IPS DF 6.9 (cell line): ENCODE data around the gene RETREG2.

Experiments used
- DNase-seq: peaks from one replicate; pipeline ENCODE4 v3.0.0-alpha.2; 2013; ENCODE audit warnings: low read depth, low spot score
- H3K27ac ChIP-seq: one replicate; pipeline ENCODE4 v1.5.1; 2013; ENCODE audit warnings: low read length, control low read depth
- H3K27me3 ChIP-seq: 2 replicates; pipeline ENCODE4 v1.6.1; 2013; ENCODE audit warnings: mild to moderate bottlenecking, low read length; ENCODE audit not compliant: control insufficient read depth, insufficient read depth
- H3K36me3 ChIP-seq: 2 replicates; pipeline ENCODE4 v1.6.1; 2013; ENCODE audit warnings: low read length; ENCODE audit not compliant: control insufficient read depth, insufficient read depth
- H3K4me1 ChIP-seq: 2 replicates; pipeline ENCODE4 v1.6.1; 2013; ENCODE audit warnings: low read length; ENCODE audit not compliant: control insufficient read depth, insufficient read depth
- H3K4me3 ChIP-seq: 2 replicates; pipeline ENCODE4 v1.5.1; 2013; ENCODE audit warnings: mild to moderate bottlenecking, low read length
- H3K9me3 ChIP-seq: 2 replicates; pipeline ENCODE4 v1.6.1; 2013; ENCODE audit warnings: low read length, inconsistent platforms; ENCODE audit not compliant: control insufficient read depth, insufficient read depth
- WGBS: extraction: QIAGEN DNeasy Blood & Tissue Kit; methylation state at CpG from one replicate; pipeline ENCODE4 v1.1.7; 2013; ENCODE audit warnings: mixed read lengths, missing lambda C conversion rate; ENCODE audit not compliant: insufficient read length, insufficient coverage; 5-methylcytosine and 5-hydroxymethylcytosine counted together

The RETREG2 gene

GRCh38 chr2:219207134-219207883, 29.2 kb downstream of the RETREG2 start:
- no peak for DNase-seq
- Histone ChIP-seq H3K27ac (no peak overlapping the region), H3K4me1 (0 out of 2 replicates have a peak, but pooled peaks cover 1% of the 10 kb centered on the region), H3K9me3 (no peaks in the 10 kb centered on the region), H3K36me3 (peaks cover 9% of the 10 kb centered on the region), H3K27me3 (no peaks in the 10 kb centered on the region), H3K4me3 (peak overlapping the region; percentile 43; the same call in 1 of the 2 replicates)
- no CpG with 5 or more reads among the region's 22 CpGs for WGBS

- no peaks in the 10 kb centered on the region for H3K9me3 ChIP-seq
- no peak for DNase-seq
- H3K4me1 ChIP-seq = 0 out of 2 replicates have a peak, but pooled peaks cover 1% of the 10 kb centered on the region
- no peaks in the 10 kb centered on the region for H3K27me3 ChIP-seq
- H3K36me3 ChIP-seq = peaks cover 13% of the 10 kb centered on the region
- no peak overlapping the region for H3K4me3 ChIP-seq
- no peak overlapping the region for H3K27ac ChIP-seq
- WGBS = no CpG with 5 or more reads among the region's 17 CpGs
These were observed 30.0 kb downstream of the RETREG2 start for GRCh38 chr2:219207884-219208740.

GRCh38 chr2:219209236-219210195, 31.4 kb downstream of the RETREG2 start:
- H3K4me1 ChIP-seq = 0 out of 2 replicates have a peak, but pooled peaks cover 1% of the 10 kb centered on the region

GRCh38 chr2:219210196-219210885, 32.3 kb downstream of the RETREG2 start:
- Histone ChIP-seq H3K4me1 (0 out of 2 replicates have a peak, but pooled peaks cover 1% of the 10 kb centered on the region), H3K27me3 (no peaks in the 10 kb centered on the region), H3K27ac (no peak overlapping the region), H3K36me3 (peaks cover 24% of the 10 kb centered on the region), H3K4me3 (no peak overlapping the region), H3K9me3 (no peaks in the 10 kb centered on the region)
- no peak for DNase-seq
- WGBS = no CpG with 5 or more reads among the region's 24 CpGs

More at GRCh38 chr2:219209236-219210195, 31.4 kb downstream of the RETREG2 start:
- Histone ChIP-seq H3K27me3 (no peaks in the 10 kb centered on the region), H3K4me3 (no peak overlapping the region), H3K27ac (no peak overlapping the region), H3K36me3 (peaks cover 21% of the 10 kb centered on the region), H3K9me3 (no peaks in the 10 kb centered on the region)
- WGBS = no CpG with 5 or more reads among the region's 18 CpGs
- no peak for DNase-seq

- Histone ChIP-seq H3K27me3 (no peaks in the 10 kb centered on the region), H3K9me3 (no peaks in the 10 kb centered on the region), H3K36me3 (peaks cover 24% of the 10 kb centered on the region), H3K4me3 (no peak overlapping the region), H3K27ac (no peak overlapping the region), H3K4me1 (0 out of 2 replicates have a peak, but pooled peaks cover 1% of the 10 kb centered on the region)
- no CpG with 5 or more reads among the region's 9 CpGs for WGBS
- no peak for DNase-seq
These were observed 32.8 kb downstream of the RETREG2 start for GRCh38 chr2:219210886-219211362.

GRCh38 chr2:219213026-219213415, 34.9 kb downstream of the RETREG2 start:
- Histone ChIP-seq H3K36me3 (peaks cover 24% of the 10 kb centered on the region), H3K27me3 (no peaks in the 10 kb centered on the region), H3K27ac (no peak overlapping the region), H3K4me3 (no peak overlapping the region), H3K9me3 (no peaks in the 10 kb centered on the region), H3K4me1 (peaks cover 5% of the 10 kb centered on the region)
- no peak for DNase-seq
- no CpG with 5 or more reads among the region's 8 CpGs for WGBS

GRCh38 chr2:219213486-219214071, 35.5 kb downstream of the RETREG2 start:
- no peak for DNase-seq
- no CpG with 5 or more reads among the region's 10 CpGs for WGBS

GRCh38 chr2:219214141-219214540, 36.1 kb downstream of the RETREG2 start:
- no CpG with 5 or more reads among the region's 15 CpGs for WGBS
- no peak for DNase-seq
- Histone ChIP-seq H3K9me3 (no peaks in the 10 kb centered on the region), H3K4me3 (no peak overlapping the region), H3K4me1 (peaks cover 6% of the 10 kb centered on the region), H3K27me3 (no peaks in the 10 kb centered on the region), H3K36me3 (peaks cover 24% of the 10 kb centered on the region), H3K27ac (no peak overlapping the region)

More at GRCh38 chr2:219213486-219214071, 35.5 kb downstream of the RETREG2 start:
- Histone ChIP-seq H3K27me3 (no peaks in the 10 kb centered on the region), H3K9me3 (no peaks in the 10 kb centered on the region), H3K4me3 (no peak overlapping the region), H3K4me1 (peaks cover 6% of the 10 kb centered on the region), H3K27ac (no peak overlapping the region), H3K36me3 (peaks cover 24% of the 10 kb centered on the region)

GRCh38 chr2:219214786-219215185, 36.7 kb downstream of the RETREG2 start:
- H3K9me3 ChIP-seq = no peaks in the 10 kb centered on the region
- no peak for DNase-seq
- WGBS = no CpG with 5 or more reads among the region's 6 CpGs

More at GRCh38 chr2:219214786-219215185, 36.7 kb downstream of the RETREG2 start:
- Histone ChIP-seq H3K36me3 (peaks cover 24% of the 10 kb centered on the region), H3K27me3 (no peaks in the 10 kb centered on the region), H3K4me3 (no peak overlapping the region), H3K27ac (no peak overlapping the region), H3K4me1 (peaks cover 6% of the 10 kb centered on the region)
